Hepatocyte (in vitro differentiated cells): ENCODE measurements around the gene ATOH1. TPM values are rescaled to one million over a fixed set of nuclear protein-coding genes. Genes with fewer than 3 reads are reported as not detected.

Experiments used
- DNase-seq: peaks from one replicate; pipeline ENCODE4 v3.0.0-alpha.2; 2016; ENCODE audit warnings: low spot score
- H2AFZ ChIP-seq: fragments of 200-600 bp; sonication (generic); 2 replicates; pipeline ENCODE4 v1.6.0; 2016; ENCODE audit warnings: antibody characterized with exemption, mild to moderate bottlenecking
- H3K27ac ChIP-seq: fragments of 200-600 bp; sonication (generic); 2 replicates; pipeline ENCODE4 v1.5.1; 2016; ENCODE audit warnings: mild to moderate bottlenecking
- H3K27me3 ChIP-seq: fragments of 200-600 bp; sonication (generic); 2 replicates; pipeline ENCODE4 v1.6.1; 2016
- H3K36me3 ChIP-seq: fragments of 200-600 bp; sonication (generic); replicated peaks from 2 replicates; pipeline ENCODE4 v1.5.1; 2016; ENCODE audit warnings: low read depth; ENCODE audit not compliant: insufficient read depth
- H3K4me1 ChIP-seq: fragments of 200-600 bp; sonication (generic); 2 replicates; pipeline ENCODE4 v1.5.1; 2016; ENCODE audit warnings: mild to moderate bottlenecking, moderate library complexity; ENCODE audit not compliant: insufficient read depth
- H3K4me2 ChIP-seq: fragments of 200-600 bp; sonication (generic); 2 replicates; pipeline ENCODE4 v1.6.0; 2016
- H3K4me3 ChIP-seq: fragments of 200-600 bp; sonication (generic); 2 replicates; pipeline ENCODE4 v1.5.1; 2016; ENCODE audit warnings: mild to moderate bottlenecking
- H3K79me2 ChIP-seq: fragments of 200-600 bp; sonication (generic); 2 replicates; pipeline ENCODE4 v1.6.0; 2017; ENCODE audit warnings: mild to moderate bottlenecking
- H3K9me2 ChIP-seq: fragments of 200-600 bp; sonication (generic); replicated peaks from 2 replicates; pipeline ENCODE4 v1.6.0; 2017; ENCODE audit warnings: mild to moderate bottlenecking; ENCODE audit not compliant: insufficient read depth
- H3K9me3 ChIP-seq: fragments of 200-600 bp; sonication (generic); 2 replicates; pipeline ENCODE4 v1.5.1; 2016; ENCODE audit warnings: low read depth, mild to moderate bottlenecking
- H4K20me1 ChIP-seq: fragments of 200-600 bp; sonication (generic); 2 replicates; pipeline ENCODE4 v1.6.0; 2016; ENCODE audit warnings: mild to moderate bottlenecking; ENCODE audit not compliant: insufficient read depth, poor library complexity, severe bottlenecking
- CTCF ChIP-seq: fragments of 200-600 bp; sonication (generic); IDR thresholded peaks from 2 replicates; pipeline ENCODE4 v1.5.1; 2016; ENCODE audit warnings: antibody characterized with exemption, mild to moderate bottlenecking; ENCODE audit not compliant: poor library complexity
- EZH2 ChIP-seq: fragments of 200-600 bp; sonication (generic); IDR thresholded peaks from 2 replicates; pipeline ENCODE4 v1.6.1; 2016; ENCODE audit warnings: antibody characterized with exemption, mild to moderate bottlenecking, borderline replicate concordance
- EZH2phosphoT487 ChIP-seq: fragments of 200-600 bp; sonication (generic); IDR thresholded peaks from one replicate; pipeline ENCODE4 v1.6.1; 2018; ENCODE audit warnings: antibody characterized with exemption, mild to moderate bottlenecking, low read depth, moderate library complexity; ENCODE audit not compliant: unreplicated experiment, severe bottlenecking
- WGBS: methylation state at CpG from one replicate; pipeline ENCODE4 v1.1.6; 2016; ENCODE audit warnings: low lambda C conversion rate; ENCODE audit errors: missing lambda C conversion rate; 5-methylcytosine and 5-hydroxymethylcytosine counted together
- polyA plus RNA-seq: library from polyadenylated mRNA; unstranded; fragments of >200 nt; fragmentation: Nextera tagmentation; extraction: Ambion mirVana; gene quantifications from 2 replicates; pipeline ENCODE4 v1.2.1, GENCODE V29; 2016
- total RNA-seq: library from RNA; depleted of rRNA; stranded (reverse); fragments of >200 nt; gene quantifications from 2 replicates; pipeline ENCODE4 v1.2.3, GENCODE V29; 2014

The ATOH1 gene
- total and polyA plus RNA-seq, 2 experiments from 2014 or later = 0.06 to 0.37 TPM

GRCh38 chr4:93829820-93830687, 1.5 kb downstream of the ATOH1 start:
- WGBS = 7% methylated on average over 40 of the region's 40 CpGs
- peaks cover 99% of the 10 kb centered on the region for H3K27me3 ChIP-seq
- H3K27ac ChIP-seq = no peak overlapping the region
- H2AFZ ChIP-seq = peak overlapping the region; percentile 29
- TF ChIP-seq CTCF (no peak), EZH2 (peak; percentile 96), EZH2phosphoT487 (peak; percentile 79)
- no peaks in the 10 kb centered on the region for H3K9me2 ChIP-seq
- no peaks in the 10 kb centered on the region for H3K79me2 ChIP-seq
- no peaks in the 10 kb centered on the region for H3K9me3 ChIP-seq
- H4K20me1 ChIP-seq = no peaks in the 10 kb centered on the region
- peaks cover 18% of the 10 kb centered on the region for H3K4me1 ChIP-seq
- peak overlapping the region; percentile 12 for H3K4me3 ChIP-seq
- H3K36me3 ChIP-seq = no peaks in the 10 kb centered on the region
- DNase-seq = no peak
- peak overlapping the region; percentile 85 for H3K4me2 ChIP-seq

GRCh38 chr4:93831716-93832496, 3.4 kb downstream of the ATOH1 start:
- H3K27me3 ChIP-seq = peaks cover 100% of the 10 kb centered on the region
- H3K79me2 ChIP-seq = no peaks in the 10 kb centered on the region
- H3K36me3 ChIP-seq = no peaks in the 10 kb centered on the region
- H3K4me1 ChIP-seq = peaks cover 18% of the 10 kb centered on the region
- TF ChIP-seq EZH2 = peak; percentile 81
- TF ChIP-seq CTCF = no peak
- peak; percentile 14 for TF ChIP-seq EZH2phosphoT487
- no peaks in the 10 kb centered on the region for H4K20me1 ChIP-seq
- H3K9me3 ChIP-seq = no peaks in the 10 kb centered on the region
- H3K4me3 ChIP-seq = no peak overlapping the region
- no peak overlapping the region for H3K27ac ChIP-seq
- DNase-seq = no peak
- H2AFZ ChIP-seq = no peak overlapping the region
- 7% methylated on average over 25 of the region's 25 CpGs for WGBS
- no peaks in the 10 kb centered on the region for H3K9me2 ChIP-seq
- H3K4me2 ChIP-seq = no peak overlapping the region

- H3K27me3 ChIP-seq = peaks cover 88% of the 10 kb centered on the region
- no peaks in the 10 kb centered on the region for H3K9me3 ChIP-seq
- H3K4me2 ChIP-seq = peak overlapping the region; percentile 83
- H2AFZ ChIP-seq = no peak overlapping the region
- TF ChIP-seq EZH2 = peak; percentile 74
- TF ChIP-seq EZH2phosphoT487 = peak; percentile 58
- TF ChIP-seq CTCF = no peak
- 8% methylated on average over 42 of the region's 42 CpGs for WGBS
- no peaks in the 10 kb centered on the region for H3K36me3 ChIP-seq
- H3K79me2 ChIP-seq = no peaks in the 10 kb centered on the region
- no peak overlapping the region for H3K4me3 ChIP-seq
- H3K27ac ChIP-seq = no peak overlapping the region
- H3K4me1 ChIP-seq = peaks cover 9% of the 10 kb centered on the region
- H3K9me2 ChIP-seq = no peaks in the 10 kb centered on the region
- H4K20me1 ChIP-seq = no peaks in the 10 kb centered on the region
- DNase-seq = peak; percentile 19
These were observed 5.9 kb downstream of the ATOH1 start for GRCh38 chr4:93834249-93835066.
